ENCODE results near the gene ASH1L.

DNA sequence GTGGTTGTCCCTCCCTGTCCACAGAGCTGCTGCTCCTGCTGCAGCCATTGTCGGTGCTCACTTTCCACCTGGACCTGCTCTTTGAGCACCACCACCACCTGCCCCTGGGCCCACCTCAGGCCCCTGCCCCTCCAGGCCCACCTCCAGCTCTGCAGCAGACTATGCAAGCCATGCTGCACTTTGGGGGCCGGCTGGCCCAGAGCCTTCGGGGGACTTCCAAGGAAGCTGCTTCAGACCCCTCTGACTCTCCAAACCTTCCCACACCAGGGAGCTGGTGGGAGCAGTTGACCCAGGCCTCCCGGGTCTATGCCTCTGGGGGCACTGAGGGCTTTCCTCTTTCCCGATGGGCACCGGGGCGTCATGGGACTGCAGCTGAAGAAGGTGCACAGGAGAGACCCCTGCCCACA, 236.0 kb downstream of the ASH1L start:
- no peak for TF ChIP-seq POLR2A (IDR thresholded peaks at IDR 0.05)
- TF ChIP-seq CTCF (IDR thresholded peaks at IDR 0.05) = no peak
